HG03521 (cell line): ENCODE results near the gene MICA.
"Not testable (repeated sequence)": the region's sequence is repeated elsewhere in the genome, so short reads cannot be mapped to it uniquely, and the experiment has no call there.

Experiments used
- ATAC-seq: cut with Tn5 transposase; IDR thresholded peaks from one replicate; pipeline ENCODE4 v1.9.1; 2021; ENCODE audit warnings: mild to moderate bottlenecking, moderate library complexity; ENCODE audit not compliant: unreplicated experiment

Gene MICA

GRCh38 chr6:31381666-31382065 is 21.7 kb upstream of the MICA start:
- ATAC-seq = no peak

GRCh38 chr6:31383149-31383548 is 20.2 kb upstream of the MICA start:
- no peak for ATAC-seq

GRCh38 chr6:31385041-31385440 is 18.4 kb upstream of the MICA start:
- no peak for ATAC-seq

- no peak for ATAC-seq
Measured at GRCh38 chr6:31386099-31386498, 17.3 kb upstream of the MICA start.

- ATAC-seq = no peak
Measured at GRCh38 chr6:31386977-31387376, 16.4 kb upstream of the MICA start.

- ATAC-seq = not testable (repeated sequence)
Measured at GRCh38 chr6:31388916-31389801, 14.2 kb upstream of the MICA start.

GRCh38 chr6:31389802-31390132 is 13.6 kb upstream of the MICA start:
- not testable (repeated sequence) for ATAC-seq

GRCh38 chr6:31393932-31394331 is 9.5 kb upstream of the MICA start:
- no peak for ATAC-seq

GRCh38 chr6:31394381-31394780 is 9.0 kb upstream of the MICA start:
- no peak for ATAC-seq

- no peak for ATAC-seq
Measured at GRCh38 chr6:31395832-31396231, 7.6 kb upstream of the MICA start.

- no peak for ATAC-seq
Measured at GRCh38 chr6:31396422-31397152, 6.8 kb upstream of the MICA start.

- ATAC-seq = not testable (repeated sequence)
Measured at GRCh38 chr6:31397153-31397499, 6.3 kb upstream of the MICA start.

- ATAC-seq = no peak
Measured at GRCh38 chr6:31397901-31398525, 5.4 kb upstream of the MICA start.

- no peak for ATAC-seq
Measured at GRCh38 chr6:31399589-31400466, 3.6 kb upstream of the MICA start.

GRCh38 chr6:31400467-31401289 is 2.7 kb upstream of the MICA start:
- ATAC-seq = peak; percentile 39

- no peak for ATAC-seq
Measured at GRCh38 chr6:31401403-31401802, 2.0 kb upstream of the MICA start.

GRCh38 chr6:31402324-31403282 is 792 bp upstream of the MICA start:
- ATAC-seq = peak; percentile 8

GRCh38 chr6:31404061-31404364 is 618 bp downstream of the MICA start:
- not testable (repeated sequence) for ATAC-seq

GRCh38 chr6:31405996-31406395 is 2.6 kb downstream of the MICA start:
- ATAC-seq = no peak
